ENCODE measurements around the gene NYAP1.
"Not testable (repeated sequence)": the region's sequence is repeated elsewhere in the genome, so short reads cannot be mapped to it uniquely, and the experiment has no call there.

NYAP1 gene

GRCh38 chr7:100515072-100515532, 31.4 kb downstream of the NYAP1 start:
- DNase-seq, result no peak

GRCh38 chr7:100516135-100516812, 32.5 kb downstream of the NYAP1 start:
- no peak for DNase-seq

- no peak for DNase-seq
Measured at GRCh38 chr7:100517305-100517704, 33.6 kb downstream of the NYAP1 start.

- DNase-seq, result no peak
Measured at GRCh38 chr7:100519580-100519979, 35.9 kb downstream of the NYAP1 start.

GRCh38 chr7:100520138-100520537, 36.4 kb downstream of the NYAP1 start:
- DNase-seq, result no peak

- DNase-seq, result no peak
Measured at GRCh38 chr7:100521076-100521475, 37.3 kb downstream of the NYAP1 start.

- DNase-seq, result not testable (repeated sequence)
Measured at GRCh38 chr7:100521909-100522593, 38.3 kb downstream of the NYAP1 start.

- DNase-seq, result not testable (repeated sequence)
Measured at GRCh38 chr7:100523192-100523591, 39.5 kb downstream of the NYAP1 start.

- not testable (repeated sequence) for DNase-seq
Measured at GRCh38 chr7:100528108-100528866, 44.6 kb downstream of the NYAP1 start.

GRCh38 chr7:100532165-100533022, 48.7 kb downstream of the NYAP1 start:
- DNase-seq, result no peak

GRCh38 chr7:100535982-100536381, 52.3 kb downstream of the NYAP1 start:
- not testable (repeated sequence) for DNase-seq

GRCh38 chr7:100536695-100537094, 53.0 kb downstream of the NYAP1 start:
- not testable (repeated sequence) for DNase-seq

GRCh38 chr7:100538348-100538653, 54.6 kb downstream of the NYAP1 start:
- no peak for DNase-seq

- peak; percentile 100 for DNase-seq
Measured at GRCh38 chr7:100538654-100539435, 55.1 kb downstream of the NYAP1 start, which contains the start of gene AGFG2. AGFG2 (plus strand) TSS chr7:100539203; CDS start chr7:100539347, 144 bp downstream.

GRCh38 chr7:100539436-100540006, 55.8 kb downstream of the NYAP1 start:
- no peak for DNase-seq

GRCh38 chr7:100540073-100540723, 56.5 kb downstream of the NYAP1 start:
- no peak for DNase-seq

GRCh38 chr7:100541309-100541708, 57.6 kb downstream of the NYAP1 start:
- not testable (repeated sequence) for DNase-seq

- DNase-seq, result no peak
Measured at GRCh38 chr7:100543586-100543985, 59.9 kb downstream of the NYAP1 start.

- no peak for DNase-seq
Measured at GRCh38 chr7:100544386-100544785, 60.7 kb downstream of the NYAP1 start.
